Epithelial cell of esophagus (primary cell): ENCODE data around the gene RHBDD3.

Experiments used
- DNase-seq: peaks from one replicate; pipeline ENCODE4 v3.0.0; 2010; ENCODE audit warnings: low read depth
- H3K4me3 ChIP-seq: 2 replicates; pipeline ENCODE4 v1.5.1; 2011; ENCODE audit warnings: mild to moderate bottlenecking, low read length, control low read depth
- CTCF ChIP-seq: IDR thresholded peaks from 2 replicates; pipeline ENCODE4 v1.5.1; 2011; ENCODE audit warnings: low read depth, mild to moderate bottlenecking, low read length, control low read depth, inconsistent platforms; ENCODE audit not compliant: insufficient read depth; ENCODE audit errors: missing control alignments

The RHBDD3 gene

GRCh38 chr22:29267858-29268510, at the start of gene RHBDD3, which contains the start of gene EWSR1:
RHBDD3 (minus strand) TSS chr22:29267981; CDS start chr22:29265626, 2,355 bp downstream.
EWSR1 (plus strand) TSS chr22:29268268; CDS start chr22:29268337, 69 bp downstream.
- H3K4me3 ChIP-seq = peak within 1 kb of the TSS; percentile 85
- TF ChIP-seq CTCF = no peak
- peak; percentile 97 for DNase-seq

- TF ChIP-seq CTCF = no peak
- no peak for DNase-seq
- no peak overlapping the region for H3K4me3 ChIP-seq
Measured at GRCh38 chr22:29316141-29316828, 48.5 kb upstream of the RHBDD3 start.

- no peak within 1 kb of the TSS for H3K4me3 ChIP-seq
- no peak for TF ChIP-seq CTCF
- peak; percentile 23 for DNase-seq
Measured at GRCh38 chr22:29315286-29316140, 47.7 kb upstream of the RHBDD3 start, which contains the start of gene RASL10A. RASL10A (minus strand) TSS chr22:29315697; CDS start chr22:29315246, 451 bp downstream.

- no peak for DNase-seq
- H3K4me3 ChIP-seq = no peak overlapping the region
- TF ChIP-seq CTCF = no peak
Measured at GRCh38 chr22:29314537-29315285, 46.9 kb upstream of the RHBDD3 start.

- no peak for DNase-seq
- H3K4me3 ChIP-seq = no peak overlapping the region
- TF ChIP-seq CTCF = no peak
Measured at GRCh38 chr22:29313576-29314466, 46.0 kb upstream of the RHBDD3 start.

- H3K4me3 ChIP-seq = no peak overlapping the region
- DNase-seq = peak; percentile 43
Measured at GRCh38 chr22:29313126-29313575, 45.4 kb upstream of the RHBDD3 start.

More at GRCh38 chr22:29313126-29313575, 45.4 kb upstream of the RHBDD3 start:
- peak; percentile 50 for TF ChIP-seq CTCF
